ENCODE results near the gene ARHGAP33.

ARHGAP33 gene

DNA sequence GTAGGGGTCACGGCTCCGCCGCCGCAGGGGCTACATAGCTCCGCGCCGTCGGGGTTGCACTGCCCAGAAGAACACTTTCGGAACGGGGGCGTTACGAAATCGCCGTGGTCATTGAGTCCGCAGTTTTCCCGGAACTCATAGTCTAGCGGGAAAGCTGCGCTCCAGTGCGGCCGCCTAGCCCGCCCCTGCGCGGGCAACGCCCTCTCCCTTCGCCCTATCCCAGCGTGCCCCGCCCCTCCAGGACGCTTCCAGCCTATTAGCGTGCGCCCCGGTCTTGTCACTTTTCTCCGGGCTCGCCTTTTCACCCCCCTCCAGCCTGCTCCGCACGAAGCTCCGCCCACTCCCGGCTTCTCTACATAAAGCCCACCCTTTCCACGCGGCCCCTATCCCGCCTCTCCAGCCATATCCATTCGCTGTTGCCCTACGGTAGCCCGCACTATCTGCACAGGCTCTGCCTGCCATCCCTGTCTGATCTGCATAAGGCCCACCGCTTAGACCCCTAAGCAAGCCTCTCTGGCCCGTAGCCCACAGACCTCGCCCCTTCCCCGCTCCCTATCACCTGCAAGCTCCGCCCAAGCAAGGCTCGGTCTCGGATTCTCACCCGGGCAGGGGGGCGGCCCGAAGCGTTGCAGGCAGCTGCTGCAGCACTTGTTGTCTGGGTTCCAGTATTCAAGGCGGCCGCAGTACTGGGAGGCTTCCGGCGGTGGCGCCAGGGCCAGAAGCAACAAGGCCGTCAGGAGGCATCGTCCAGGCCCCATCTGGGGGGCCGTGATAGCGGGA, 34.8 kb upstream of the ARHGAP33 start:
- peak; percentile 86 to 94 (median 89) for DNase-seq

DNA sequence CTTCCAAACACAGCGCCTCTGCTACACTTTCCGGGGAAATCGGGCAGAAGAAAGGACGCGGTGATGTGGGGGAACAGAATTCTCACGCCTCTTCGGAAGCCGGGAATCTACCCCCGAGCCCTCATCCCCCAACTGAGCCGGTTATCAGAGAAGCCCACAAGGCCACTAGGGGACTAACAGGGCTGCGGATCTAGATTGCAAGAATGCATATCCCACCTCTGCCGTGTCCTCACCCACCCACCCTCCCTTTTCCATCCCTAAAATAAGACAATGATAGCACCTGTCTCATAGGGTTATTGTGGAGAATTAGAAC, 34.2 kb upstream of the ARHGAP33 start:
- no peak for DNase-seq

DNA sequence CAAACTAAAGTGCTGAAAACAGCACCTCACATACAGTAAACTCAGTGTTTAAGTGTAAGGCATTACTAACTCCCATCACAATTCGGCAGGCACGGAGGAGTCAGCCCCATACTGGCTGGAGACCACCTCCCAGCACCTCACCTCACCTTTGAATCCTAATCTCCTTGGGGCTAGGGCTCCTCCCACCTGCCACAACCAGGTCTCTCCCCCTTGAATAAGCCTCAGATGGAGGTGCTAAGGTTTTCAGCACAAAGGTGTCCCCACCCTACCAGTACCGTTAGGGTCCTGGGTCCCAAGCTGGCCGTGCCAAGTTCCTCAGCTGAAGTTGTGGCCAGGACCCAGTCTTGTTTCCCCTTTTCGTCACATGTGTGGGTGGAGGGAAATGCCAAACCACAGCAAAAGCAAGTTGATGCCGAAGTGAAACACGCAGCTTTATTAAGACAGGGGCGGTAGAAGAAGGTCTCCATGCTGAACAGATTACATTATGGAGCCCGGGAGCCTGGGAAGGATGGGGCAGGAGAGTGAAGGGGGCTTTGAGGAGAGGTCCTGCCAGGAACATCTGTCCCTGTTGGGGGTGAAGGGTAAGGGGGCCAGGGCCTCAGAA, 33.1 kb upstream of the ARHGAP33 start, which contains the start of gene IGFLR1:
Gene IGFLR1, minus strand, starts transcription at position 332 of the 604 bp plus-strand sequence. CDS start 1,272 bp downstream, outside the sequence.
- peak; percentile 33 to 44 (median 38) for DNase-seq

DNA sequence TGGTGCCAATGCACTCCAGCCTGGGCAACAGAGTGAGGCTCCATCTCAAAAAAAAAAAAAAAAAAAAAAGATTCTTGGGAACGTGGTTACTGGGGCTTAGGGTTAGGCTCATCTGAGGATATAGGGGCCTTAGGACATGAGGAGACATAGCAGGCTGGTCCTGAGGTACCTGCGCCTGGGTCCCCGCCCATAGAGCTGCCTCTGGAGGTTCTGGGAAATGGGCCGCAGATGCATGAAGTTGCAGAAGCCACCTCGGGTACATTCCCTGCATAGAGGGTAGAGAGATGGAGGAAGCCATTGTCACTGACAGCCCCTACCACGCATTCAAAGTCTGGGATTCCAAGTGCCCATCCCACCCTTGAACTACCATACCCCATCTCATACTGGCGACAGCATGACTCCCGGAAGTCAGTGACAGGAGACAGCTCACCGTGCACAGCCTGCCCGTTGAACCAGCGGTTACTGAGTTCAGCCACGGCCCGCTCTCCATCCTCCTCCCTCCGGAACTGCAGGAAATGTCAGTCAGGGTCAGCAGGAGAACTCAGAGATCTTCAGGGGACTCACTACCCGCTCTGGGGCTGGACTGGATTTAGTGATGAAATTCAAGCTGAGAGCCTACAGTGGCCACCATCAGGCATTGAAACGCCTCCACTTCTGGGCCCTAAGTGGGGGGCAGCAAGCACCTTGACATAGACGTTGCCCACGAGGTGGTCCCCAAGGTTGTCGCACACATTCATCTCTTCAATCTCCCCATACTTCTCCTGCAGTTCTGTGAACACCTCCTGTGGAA, 31.5 kb upstream of the ARHGAP33 start:
- no peak for DNase-seq

DNA sequence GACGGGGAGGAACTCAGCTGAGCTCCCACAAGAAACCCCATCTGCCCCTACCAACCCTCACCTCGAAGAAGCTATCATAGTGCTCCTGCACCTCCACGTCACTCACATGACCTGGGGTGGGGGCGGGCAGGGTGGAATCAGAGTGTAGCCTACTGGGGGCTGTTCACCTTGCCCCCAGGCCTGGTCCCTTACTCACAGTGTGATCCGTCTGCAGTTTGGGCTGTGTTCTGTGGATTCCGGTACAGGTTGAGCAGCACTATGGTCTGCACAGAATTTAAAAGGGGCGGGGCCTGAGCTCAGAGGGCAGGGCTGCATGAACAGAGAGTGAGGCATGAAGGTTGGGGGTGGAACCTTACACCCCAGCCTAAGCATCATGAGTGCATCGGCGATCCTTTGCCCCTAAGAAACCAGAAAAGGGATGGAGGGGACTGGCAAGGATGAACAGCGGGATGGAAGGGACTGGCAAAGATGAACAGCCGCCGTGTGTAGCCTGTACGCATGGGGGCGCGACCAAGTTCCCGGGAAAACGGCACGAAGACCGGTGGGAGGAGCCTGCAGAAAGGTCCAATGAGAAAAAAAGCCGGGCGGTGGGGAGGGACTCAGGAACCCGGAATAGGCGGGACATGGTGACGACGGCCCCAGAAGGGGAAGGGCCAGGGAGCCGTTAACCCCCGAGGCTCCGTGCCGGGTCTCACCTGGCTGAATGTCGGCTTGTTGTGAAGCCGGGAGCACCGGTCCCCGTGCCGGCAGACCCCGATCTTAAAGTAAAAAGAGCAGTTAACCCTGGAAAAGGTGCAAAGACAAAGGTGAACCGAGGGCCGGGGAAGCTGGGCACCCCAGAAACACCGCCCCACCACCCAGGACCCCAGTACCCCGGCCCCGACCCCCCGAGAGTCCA, 30.7 kb upstream of the ARHGAP33 start:
- DNase-seq, result peak; percentile 81 to 84 (median 84)

DNA sequence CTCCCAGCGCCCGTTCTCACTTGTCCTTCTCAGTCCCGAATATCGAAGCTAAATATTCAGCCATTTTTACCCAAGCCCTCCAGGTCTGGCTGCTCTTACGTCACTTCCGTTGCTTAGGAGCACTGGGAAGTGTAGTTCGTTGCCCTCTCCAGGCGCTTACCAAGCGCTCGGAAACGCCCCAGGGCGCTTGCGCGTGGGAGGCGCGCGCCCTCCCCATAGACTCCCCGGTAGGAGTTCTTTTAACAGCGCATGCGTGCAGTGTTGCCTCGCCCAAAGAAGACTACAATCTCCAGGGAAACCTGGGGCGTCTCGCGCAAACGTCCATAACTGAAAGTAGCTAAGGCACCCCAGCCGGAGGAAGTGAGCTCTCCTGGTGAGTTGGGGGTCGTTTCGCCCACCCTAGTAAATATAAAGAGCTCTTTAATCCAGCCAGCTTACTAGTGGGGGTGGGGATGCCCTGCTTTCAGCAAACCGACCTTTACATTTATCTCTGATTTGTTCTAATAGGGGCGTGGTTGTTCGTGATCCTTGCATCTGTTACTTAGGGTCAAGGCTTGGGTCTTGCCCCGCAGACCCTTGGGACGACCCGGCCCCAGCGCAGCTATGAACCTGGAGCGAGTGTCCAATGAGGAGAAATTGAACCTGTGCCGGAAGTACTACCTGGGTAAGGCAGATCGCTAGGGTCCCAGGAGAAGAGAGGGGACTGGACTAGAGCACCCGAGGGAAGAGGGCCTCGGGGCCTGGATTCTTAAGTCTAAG, 29.9 kb upstream of the ARHGAP33 start, which contains the start of the genes PSENEN and U2AF1L4:
Gene PSENEN, plus strand, starts transcription at position 324 of the 759 bp plus-strand sequence. Its CDS starts 280 bp downstream, at position 604.
Gene U2AF1L4, minus strand, starts transcription at position 91 of the 759 bp plus-strand sequence. Its CDS starts 27 bp downstream, at position 64.
- peak; percentile 83 to 95 (median 89) for DNase-seq

DNA sequence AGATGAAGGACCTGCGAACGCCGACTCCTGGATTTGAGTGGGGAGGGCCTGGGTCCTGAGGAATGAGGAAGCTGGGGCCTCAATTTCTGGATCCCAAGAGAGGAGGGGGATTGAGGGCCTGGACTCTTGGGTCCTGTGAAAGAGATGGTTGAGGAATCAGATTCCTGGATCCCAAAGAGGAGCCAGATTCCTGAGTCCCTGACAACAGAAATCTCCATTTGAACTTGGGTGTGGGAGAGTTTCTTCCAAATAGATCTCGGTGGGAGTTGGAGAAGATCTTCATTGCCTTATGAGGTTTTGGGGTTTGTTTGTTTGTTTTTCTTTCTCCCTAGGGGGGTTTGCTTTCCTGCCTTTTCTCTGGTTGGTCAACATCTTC, 29.3 kb upstream of the ARHGAP33 start:
- no peak for DNase-seq

DNA sequence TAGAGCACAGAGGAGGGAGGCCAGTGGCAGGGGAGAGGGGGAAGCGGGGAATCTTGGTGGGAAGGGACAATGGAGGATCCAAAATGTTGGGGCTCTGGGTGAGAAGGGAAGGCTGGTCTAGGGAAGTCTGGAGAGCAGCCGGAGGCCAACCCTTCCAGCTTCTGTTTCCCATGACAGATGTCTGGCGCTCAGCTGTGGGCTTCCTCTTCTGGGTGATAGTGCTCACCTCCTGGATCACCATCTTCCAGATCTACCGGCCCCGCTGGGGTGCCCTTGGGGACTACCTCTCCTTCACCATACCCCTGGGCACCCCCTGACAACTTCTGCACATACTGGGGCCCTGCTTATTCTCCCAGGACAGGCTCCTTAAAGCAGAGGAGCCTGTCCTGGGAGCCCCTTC, 28.8 kb upstream of the ARHGAP33 start:
- no peak for DNase-seq

DNA sequence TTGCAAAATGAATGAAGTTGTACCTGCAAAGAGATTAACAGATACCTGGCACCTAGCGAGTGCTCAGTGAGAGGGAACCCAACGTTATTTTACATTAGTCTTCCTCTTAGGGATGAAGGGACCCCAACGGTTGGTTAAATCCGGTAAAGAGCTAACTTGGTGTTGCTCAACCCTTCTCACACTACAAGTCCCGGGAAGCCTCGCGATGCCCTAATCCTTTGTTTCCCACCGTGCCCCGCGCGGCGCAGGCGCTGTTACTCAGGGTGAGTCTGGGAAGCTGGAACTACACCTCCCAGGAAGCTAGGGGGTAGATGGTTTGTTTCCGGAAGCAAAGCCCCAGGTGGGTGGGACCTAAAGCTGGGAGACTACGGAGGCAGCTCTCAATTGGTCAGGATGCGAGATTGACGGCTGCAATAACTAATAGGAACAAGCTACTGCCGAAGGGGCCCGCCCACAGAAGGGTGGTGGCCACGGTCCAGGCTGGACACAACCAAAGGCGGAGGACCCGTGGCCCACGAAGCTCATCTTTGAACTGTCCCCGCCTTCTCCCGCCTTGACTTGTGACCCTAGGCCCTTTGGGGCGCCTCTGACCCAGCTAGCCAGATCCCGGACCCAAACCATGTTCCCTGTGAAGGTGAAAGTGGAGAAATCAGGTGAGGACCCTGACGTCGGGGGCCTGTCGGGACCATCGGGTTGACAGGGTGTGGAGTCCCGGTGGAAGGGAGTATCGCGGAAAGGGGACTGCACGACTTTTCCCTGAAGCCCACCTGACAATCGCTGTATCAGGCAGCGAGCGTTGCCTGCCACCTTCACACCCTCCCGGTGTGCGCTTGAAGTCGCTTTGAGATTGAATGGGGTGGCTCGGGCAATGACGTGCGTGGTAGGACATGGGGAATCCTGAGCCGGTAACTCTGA, 27.0 kb upstream of the ARHGAP33 start, which contains the start of gene LIN37:
Gene LIN37, plus strand, starts transcription at position 471 of the 915 bp plus-strand sequence. Its CDS starts 149 bp downstream, at position 620.
- DNase-seq, result peak; percentile 89 to 97 (median 96)

DNA sequence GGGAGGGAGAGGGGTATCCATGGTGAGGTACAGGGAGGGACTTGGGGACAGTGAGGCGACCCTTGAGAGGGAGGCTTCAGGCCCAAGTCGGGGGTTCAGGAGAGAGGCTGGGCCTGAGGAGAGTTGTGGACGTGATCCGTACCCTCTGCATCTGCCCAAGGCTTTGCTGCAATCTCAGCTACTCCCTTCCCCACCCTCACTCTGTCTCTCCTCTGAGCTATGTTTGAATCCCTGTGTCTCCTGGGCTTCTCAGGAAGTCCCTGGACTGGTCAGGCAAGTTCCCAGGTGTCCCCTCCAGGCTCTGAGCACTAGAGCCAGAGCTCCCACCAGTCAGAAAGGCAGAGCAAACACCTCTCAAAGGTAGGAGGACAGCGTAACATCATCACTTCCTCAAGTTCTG, 25.2 kb upstream of the ARHGAP33 start:
- no peak for DNase-seq

DNA sequence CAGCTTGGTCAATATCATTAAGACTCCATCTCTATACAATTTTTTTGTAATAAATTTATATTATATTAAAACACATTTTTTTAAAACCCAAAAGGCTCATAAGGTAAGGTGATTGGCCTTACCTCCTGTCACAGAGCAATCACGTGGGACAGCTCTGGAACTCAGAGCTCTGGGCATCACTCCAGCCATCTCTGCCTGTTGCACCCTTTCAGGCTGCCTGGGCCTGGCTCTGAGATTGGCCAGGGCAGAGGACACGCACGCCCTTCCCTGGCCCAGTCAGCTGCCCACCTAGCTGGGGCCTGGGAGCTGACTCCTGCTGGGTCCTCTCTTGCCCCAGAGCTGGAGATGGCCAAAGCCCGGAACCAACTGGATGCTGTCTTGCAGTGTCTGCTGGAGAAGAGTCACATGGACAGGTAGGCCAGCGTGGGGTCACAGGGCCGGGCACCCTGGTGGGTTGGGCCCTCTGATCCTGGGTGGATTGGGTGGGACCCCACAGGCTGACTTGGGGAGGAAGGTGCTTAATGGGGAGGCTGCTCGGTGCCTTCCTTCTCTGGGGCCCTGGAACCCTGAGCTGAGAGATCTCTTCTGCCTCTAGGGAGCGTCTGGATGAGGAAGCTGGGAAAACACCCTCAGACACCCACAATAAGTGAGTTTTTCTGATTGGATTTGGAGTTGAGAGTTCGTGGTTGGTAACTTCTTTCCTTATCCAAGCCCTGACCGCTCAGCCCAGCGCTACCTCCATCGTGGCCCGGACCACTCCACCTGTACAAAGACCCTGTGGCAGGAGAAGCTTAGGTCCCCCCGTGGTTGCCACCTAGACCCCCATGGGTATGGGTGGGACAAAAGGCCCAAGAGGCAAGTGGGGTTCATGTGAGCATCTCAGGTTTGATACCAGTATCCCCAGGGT, 23.3 kb upstream of the ARHGAP33 start:
- DNase-seq, result no peak

DNA sequence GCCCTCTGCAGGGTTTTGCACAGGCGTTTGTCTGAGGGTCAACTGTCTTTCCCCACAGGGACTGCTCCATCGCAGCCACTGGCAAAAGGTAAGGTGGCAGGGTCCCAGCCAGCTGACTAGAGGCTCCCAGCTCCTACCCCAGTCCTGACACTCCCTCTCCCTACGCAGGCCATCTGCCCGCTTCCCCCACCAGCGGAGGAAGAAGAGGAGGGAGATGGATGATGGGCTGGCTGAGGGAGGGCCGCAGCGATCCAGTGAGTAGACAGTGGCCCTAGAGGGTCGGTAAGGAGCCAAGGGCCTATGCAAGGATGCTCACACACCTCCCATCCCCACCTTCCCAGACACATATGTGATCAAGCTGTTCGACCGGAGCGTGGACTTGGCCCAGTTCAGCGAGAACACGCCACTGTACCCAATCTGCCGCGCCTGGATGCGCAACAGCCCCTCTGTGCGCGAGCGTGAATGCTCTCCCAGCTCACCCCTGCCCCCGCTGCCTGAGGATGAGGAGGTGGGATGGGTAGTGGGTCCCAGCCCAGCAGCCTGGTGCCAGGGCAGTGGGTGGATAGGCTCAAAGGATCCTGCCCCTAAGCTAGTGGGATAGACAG, 22.5 kb upstream of the ARHGAP33 start:
- DNase-seq, result no peak

DNA sequence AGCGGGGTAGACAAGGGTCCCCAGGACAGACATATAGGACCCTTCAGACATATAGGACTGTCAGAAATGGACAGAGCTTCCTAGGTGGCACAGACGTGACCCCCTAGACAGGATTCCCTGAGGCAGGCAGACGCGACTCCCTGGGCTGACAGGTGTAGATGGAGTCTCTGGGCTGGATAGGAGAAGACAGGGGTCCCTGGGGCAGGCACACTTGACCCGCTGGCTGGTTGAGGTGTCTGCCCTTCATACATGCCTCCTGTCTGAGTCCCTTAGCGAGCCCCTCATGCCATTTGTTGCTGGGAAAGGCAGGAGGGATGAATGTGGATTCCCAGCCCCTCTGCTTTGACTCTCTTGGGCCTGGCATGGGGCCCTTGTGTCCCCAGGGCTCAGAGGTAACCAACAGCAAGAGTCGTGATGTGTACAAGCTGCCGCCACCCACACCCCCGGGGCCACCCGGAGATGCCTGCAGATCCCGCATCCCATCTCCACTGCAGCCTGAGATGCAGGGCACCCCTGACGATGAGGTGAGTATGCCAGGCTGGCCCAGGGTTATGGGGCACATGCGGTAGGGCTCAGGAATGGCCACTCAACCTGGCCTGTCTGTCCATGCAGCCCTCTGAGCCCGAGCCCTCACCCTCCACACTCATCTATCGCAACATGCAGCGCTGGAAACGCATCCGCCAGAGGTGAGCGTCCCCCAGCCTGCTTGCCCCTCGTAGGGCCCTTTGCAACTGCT, 21.6 kb upstream of the ARHGAP33 start:
- no peak for DNase-seq

DNA sequence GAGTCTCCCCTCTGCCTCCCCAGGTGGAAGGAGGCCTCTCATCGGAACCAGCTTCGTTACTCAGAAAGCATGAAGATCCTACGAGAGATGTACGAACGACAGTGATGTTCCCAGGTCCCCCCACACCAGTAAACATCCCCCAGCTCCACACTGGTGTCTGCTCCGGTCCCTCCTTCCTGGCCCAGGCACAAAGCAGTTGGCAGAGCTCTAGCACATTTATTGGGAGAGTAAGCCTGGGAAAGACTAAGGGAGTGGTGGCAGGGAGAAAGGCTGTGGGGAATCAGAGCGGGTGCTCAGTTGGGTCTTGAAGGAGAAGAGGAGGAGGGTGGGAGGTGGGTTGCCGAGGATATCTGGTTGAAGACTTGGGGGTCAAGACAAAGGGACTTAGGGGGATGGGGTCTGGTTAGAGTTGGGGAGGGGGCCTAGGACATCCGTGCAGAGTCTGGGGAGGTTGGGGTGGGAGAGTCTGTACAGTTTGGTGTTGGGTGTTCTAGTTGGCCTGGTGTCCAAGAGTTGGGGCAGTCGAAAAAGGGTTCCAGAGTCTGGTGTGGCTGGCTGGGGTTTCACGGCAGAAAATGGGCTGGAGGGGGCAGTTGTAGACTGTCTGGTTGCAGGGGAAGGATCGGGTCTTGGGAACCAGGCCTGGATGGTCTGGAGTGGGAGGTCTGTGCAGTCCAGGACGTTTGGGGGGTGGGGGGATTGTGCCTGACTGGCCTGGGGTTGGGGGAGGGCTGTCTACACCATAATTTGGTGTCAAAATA, 20.8 kb upstream of the ARHGAP33 start:
- no peak for DNase-seq

DNA sequence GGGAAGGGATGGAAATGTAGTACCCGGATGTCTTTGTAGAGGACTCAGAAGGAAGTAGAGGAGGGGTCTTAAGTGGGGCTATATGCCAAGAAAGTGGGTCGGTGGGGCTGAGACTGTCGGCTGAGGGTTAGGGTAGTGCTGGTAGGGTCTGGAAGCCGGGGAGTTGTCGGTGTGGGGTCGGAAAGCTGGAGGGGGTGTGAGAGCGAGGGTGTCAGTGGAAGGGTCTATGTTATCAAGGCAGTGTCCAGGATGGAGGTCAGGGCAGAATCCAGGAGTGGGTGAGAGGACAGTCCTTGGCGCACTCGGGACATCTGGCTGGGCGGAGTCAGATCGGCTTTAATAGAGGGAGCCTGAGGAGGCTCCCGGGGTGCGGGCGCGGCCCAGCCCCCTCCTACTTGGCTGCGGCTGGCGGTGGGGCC, 20.2 kb upstream of the ARHGAP33 start:
- no peak for DNase-seq

DNA sequence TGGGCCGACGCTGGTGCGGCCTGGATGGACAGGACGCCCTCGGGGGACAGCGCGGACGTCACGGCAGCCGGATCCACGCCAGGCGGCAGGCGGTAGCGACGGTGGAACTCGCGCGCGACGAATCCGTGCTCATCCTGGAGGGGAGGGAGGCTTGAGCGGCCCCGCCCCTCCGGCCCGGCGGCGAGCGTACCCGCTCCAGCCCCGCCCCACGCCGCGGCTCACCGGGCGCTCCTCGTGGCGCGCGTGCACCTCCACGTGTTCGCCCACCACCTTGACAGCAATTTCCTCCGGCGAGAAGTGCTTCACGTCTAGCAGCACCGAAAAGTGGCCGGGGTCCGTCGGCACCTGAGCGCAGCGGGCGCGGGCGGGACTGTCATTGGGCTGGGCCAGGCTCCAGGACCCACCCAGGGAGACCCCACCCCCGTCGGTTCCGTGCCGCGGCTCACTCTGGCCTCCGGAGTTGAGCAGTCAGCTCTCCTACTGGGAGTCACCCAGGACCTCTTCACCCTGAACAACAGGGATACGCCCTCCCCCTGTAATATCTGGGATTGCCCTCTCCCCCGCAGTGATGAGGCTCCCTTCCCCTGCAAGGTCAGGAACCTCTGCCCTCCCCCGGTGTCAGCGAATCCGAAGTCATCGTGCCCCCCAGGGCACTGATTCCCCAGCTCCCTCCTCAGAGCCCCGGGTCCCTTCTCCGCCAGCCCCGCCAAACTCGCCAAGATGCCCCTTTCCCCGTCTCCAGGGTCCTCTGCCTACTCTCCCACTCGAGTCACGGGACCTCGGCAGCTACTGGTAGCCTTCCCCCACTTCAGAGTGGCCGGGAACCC, 19.6 kb upstream of the ARHGAP33 start:
- peak in 3 of 4 experiments; percentile 24 to 44 (median 41) for DNase-seq
